ENCODE measurements around the gene AGO3. TPM values are rescaled to one million over a fixed set of nuclear protein-coding genes. Genes with fewer than 3 reads are reported as not detected.

AGO3 gene
- total RNA-seq, 1 experiment from 2014 or later, result 39.4 TPM

- DNase-seq (ENCODE audit: low read depth, low spot score) (no peak), ATAC-seq (no peak)
- no peak for TF ChIP-seq SIN3A (IDR thresholded peaks at IDR 0.05; ENCODE audit: borderline replicate concordance, insufficient read depth, low read depth, low read length)
- TF ChIP-seq, protein P1, sequence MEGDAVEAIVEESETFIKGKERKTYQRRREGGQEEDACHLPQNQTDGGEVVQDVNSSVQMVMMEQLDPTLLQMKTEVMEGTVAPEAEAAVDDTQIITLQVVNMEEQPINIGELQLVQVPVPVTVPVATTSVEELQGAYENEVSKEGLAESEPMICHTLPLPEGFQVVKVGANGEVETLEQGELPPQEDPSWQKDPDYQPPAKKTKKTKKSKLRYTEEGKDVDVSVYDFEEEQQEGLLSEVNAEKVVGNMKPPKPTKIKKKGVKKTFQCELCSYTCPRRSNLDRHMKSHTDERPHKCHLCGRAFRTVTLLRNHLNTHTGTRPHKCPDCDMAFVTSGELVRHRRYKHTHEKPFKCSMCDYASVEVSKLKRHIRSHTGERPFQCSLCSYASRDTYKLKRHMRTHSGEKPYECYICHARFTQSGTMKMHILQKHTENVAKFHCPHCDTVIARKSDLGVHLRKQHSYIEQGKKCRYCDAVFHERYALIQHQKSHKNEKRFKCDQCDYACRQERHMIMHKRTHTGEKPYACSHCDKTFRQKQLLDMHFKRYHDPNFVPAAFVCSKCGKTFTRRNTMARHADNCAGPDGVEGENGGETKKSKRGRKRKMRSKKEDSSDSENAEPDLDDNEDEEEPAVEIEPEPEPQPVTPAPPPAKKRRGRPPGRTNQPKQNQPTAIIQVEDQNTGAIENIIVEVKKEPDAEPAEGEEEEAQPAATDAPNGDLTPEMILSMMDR (IDR thresholded peaks at IDR 0.05), result no peak
- no peak for TF ChIP-seq TCF7L2 (IDR thresholded peaks at IDR 0.05; ENCODE audit: low read depth, low read length)
- no peak for TF ChIP-seq REST (IDR thresholded peaks at IDR 0.05; ENCODE audit: insufficient read depth in 1 of 2, low read depth in 2 of 2, low read length in 1 of 2)
- TF ChIP-seq POLR2AphosphoS5 (IDR thresholded peaks at IDR 0.05; ENCODE audit: low read depth, low read length), result no peak
- Histone ChIP-seq H3K4me3 (ENCODE audit: low read depth in 2 of 2, low read length in 2 of 2) (no peak overlapping the region), H3K9me3 (ENCODE audit: control insufficient read depth, insufficient read depth, low read depth, low read length) (no peaks in the 10 kb centered on the region), H3K27ac (ENCODE audit: low read length) (no peak overlapping the region), H3K4me1 (ENCODE audit: control insufficient read depth, insufficient read depth, low read length) (no peaks in the 10 kb centered on the region; the same call in 1 of the 2 replicates), H3K27me3 (ENCODE audit: control insufficient read depth, insufficient read depth, low read length) (no peaks in the 10 kb centered on the region), H3K36me3 (ENCODE audit: control insufficient read depth, insufficient read depth, low read length) (peaks cover 4% of the 10 kb centered on the region; the same call in 1 of the 2 replicates)
- ChIA-PET POLR2A (no interaction called here), CTCF (interaction anchor here (1.4 kb wide), 1 partner anchor 53 kb away, joined by 3 read pairs; no protein-coding TSS in a partner anchor)
- intact Hi-C loops (cut with micrococcal nuclease; ENCODE audit: unreplicated experiment), result no loop called here
- BruUV-seq (replicated peaks), result no TSS peak
- in situ Hi-C loops (cut with HindIII; ENCODE audit: low pct_unique_long_range_greater_than_20kb, low sequenced_read_pairs), result no loop called here
These were observed 155.8 kb downstream of the AGO3 start for GRCh38 chr1:36086529-36087232.

- ATAC-seq (no peak), DNase-seq (ENCODE audit: low read depth, low spot score) (no peak)
- no peaks in the 10 kb centered on the region for H3K9me3 ChIP-seq (ENCODE audit: control insufficient read depth, insufficient read depth, low read depth, low read length)
- H3K27me3 ChIP-seq (ENCODE audit: control insufficient read depth, insufficient read depth, low read length), result no peaks in the 10 kb centered on the region
- intact Hi-C loops (cut with micrococcal nuclease; ENCODE audit: unreplicated experiment) (no loop called here), in situ Hi-C loops (cut with HindIII; ENCODE audit: low pct_unique_long_range_greater_than_20kb, low sequenced_read_pairs) (no loop called here)
- no peak overlapping the region; the same call in 1 of the 2 replicates for H3K27ac ChIP-seq (ENCODE audit: low read length)
- H3K4me3 ChIP-seq (ENCODE audit: low read depth in 2 of 2, low read length in 2 of 2), result no peak overlapping the region
- ChIA-PET CTCF (interaction anchor here (0.7 to 1.4 kb wide), 2 partner anchors 31 to 53 kb away, joined by 3 to 6 read pairs; no protein-coding TSS in a partner anchor), POLR2A (interaction anchor here (0.5 kb wide), 1 partner anchor 63 kb away, joined by 3 read pairs; no protein-coding TSS in a partner anchor)
- peaks cover 7% of the 10 kb centered on the region for H3K36me3 ChIP-seq (ENCODE audit: control insufficient read depth, insufficient read depth, low read length)
- TF ChIP-seq REST (IDR thresholded peaks at IDR 0.05; ENCODE audit: insufficient read depth in 1 of 2, low read depth in 2 of 2, low read length in 1 of 2), result no peak
- TF ChIP-seq, protein P1 (IDR thresholded peaks at IDR 0.05), result no peak
- TF ChIP-seq POLR2AphosphoS5 (IDR thresholded peaks at IDR 0.05; ENCODE audit: low read depth, low read length), result no peak
- TF ChIP-seq TCF7L2 (IDR thresholded peaks at IDR 0.05; ENCODE audit: low read depth, low read length), result no peak
- BruUV-seq (replicated peaks), result no TSS peak
- H3K4me1 ChIP-seq (ENCODE audit: control insufficient read depth, insufficient read depth, low read length), result no peaks in the 10 kb centered on the region; the same call in 1 of the 2 replicates
These were observed 156.6 kb downstream of the AGO3 start for GRCh38 chr1:36087233-36088123.

Data from Panc1 (cell line).